Measurements from ENCODE around the gene PEX11G.

GRCh38 chr19:7471696-7472615 is 16.9 kb downstream of the PEX11G start:
- no peak for TF ChIP-seq RXRA (IDR thresholded peaks at IDR 0.05; ENCODE audit: insufficient read depth, low read depth, low read length)
- TF ChIP-seq ATF3 (IDR thresholded peaks at IDR 0.05; ENCODE audit: insufficient read depth, low read depth, low read length), result no peak
- no peak for TF ChIP-seq CREB1 (IDR thresholded peaks at IDR 0.05)
- TF ChIP-seq RFX5 (IDR thresholded peaks at IDR 0.05; ENCODE audit: borderline replicate concordance, low read depth, low read length), result no peak
- TF ChIP-seq POLR2AphosphoS5 (IDR thresholded peaks at IDR 0.05; ENCODE audit: low read depth, low read length), result 0 out of 2 replicates have a peak, but pooled peaks have one; percentile 20
